HG03064 (cell line): ENCODE measurements around the gene PDE10A.

ENCODE experiments used
- ATAC-seq: cut with Tn5 transposase; IDR thresholded peaks from one replicate; pipeline ENCODE4 v1.9.1; 2021; ENCODE audit warnings: low read depth; ENCODE audit not compliant: unreplicated experiment

PDE10A gene

GRCh38 chr6:165657325-165657680 is 5.7 kb downstream of the PDE10A start:
- no peak for ATAC-seq

- ATAC-seq = no peak
These were observed 6.3 kb downstream of the PDE10A start for GRCh38 chr6:165656581-165657324.

GRCh38 chr6:165655191-165655590 is 7.8 kb downstream of the PDE10A start:
- ATAC-seq = no peak

GRCh38 chr6:165654144-165654543 is 8.9 kb downstream of the PDE10A start:
- ATAC-seq = no peak

GRCh38 chr6:165653607-165654006 is 9.4 kb downstream of the PDE10A start:
- ATAC-seq = no peak

- ATAC-seq = no peak
These were observed 9.8 kb downstream of the PDE10A start for GRCh38 chr6:165653196-165653595.

- no peak for ATAC-seq
These were observed 10.3 kb downstream of the PDE10A start for GRCh38 chr6:165652766-165653165.

GRCh38 chr6:165649166-165650137 is 13.6 kb downstream of the PDE10A start:
- ATAC-seq = no peak

GRCh38 chr6:165647041-165647440 is 16.0 kb downstream of the PDE10A start:
- ATAC-seq = no peak

GRCh38 chr6:165645919-165646318 is 17.1 kb downstream of the PDE10A start:
- no peak for ATAC-seq

GRCh38 chr6:165644586-165645266 is 18.3 kb downstream of the PDE10A start:
- ATAC-seq = no peak

GRCh38 chr6:165643015-165643414 is 20.0 kb downstream of the PDE10A start:
- no peak for ATAC-seq

GRCh38 chr6:165641672-165642156 is 21.3 kb downstream of the PDE10A start:
- no peak for ATAC-seq

- ATAC-seq = no peak
These were observed 22.2 kb downstream of the PDE10A start for GRCh38 chr6:165640806-165641205.

- ATAC-seq = no peak
These were observed 24.5 kb downstream of the PDE10A start for GRCh38 chr6:165638530-165638929.

GRCh38 chr6:165637586-165637985 is 25.5 kb downstream of the PDE10A start:
- ATAC-seq = no peak

- ATAC-seq = no peak
These were observed 26.5 kb downstream of the PDE10A start for GRCh38 chr6:165636402-165637048.

- no peak for ATAC-seq
These were observed 27.1 kb downstream of the PDE10A start for GRCh38 chr6:165635965-165636364.

- ATAC-seq = no peak
These were observed 28.8 kb downstream of the PDE10A start for GRCh38 chr6:165634101-165634880.

- no peak for ATAC-seq
These were observed 30.8 kb downstream of the PDE10A start for GRCh38 chr6:165632194-165632593.
